ENCODE measurements around the gene CACNA2D2.

The CACNA2D2 gene

GRCh38 chr3:50494126-50494525, 9.3 kb downstream of the CACNA2D2 start:
- Histone ChIP-seq H3K4me1 (ENCODE audit: insufficient read depth, low read length) (peaks cover 49% of the 10 kb centered on the region), H3K9ac (ENCODE audit: low read depth, low read length) (no peak overlapping the region), H3K9me3 (ENCODE audit: control insufficient read depth, insufficient read depth, low read length) (no peaks in the 10 kb centered on the region), H3K36me3 (ENCODE audit: insufficient read depth, low read length) (no peaks in the 10 kb centered on the region)

- Histone ChIP-seq H3K9me3 (ENCODE audit: control insufficient read depth, insufficient read depth, low read length) (no peaks in the 10 kb centered on the region), H3K36me3 (ENCODE audit: insufficient read depth, low read length) (no peaks in the 10 kb centered on the region), H3K9ac (ENCODE audit: low read depth, low read length) (no peak overlapping the region), H3K4me1 (ENCODE audit: insufficient read depth, low read length) (peaks cover 49% of the 10 kb centered on the region)
These were observed 9.8 kb downstream of the CACNA2D2 start for GRCh38 chr3:50493623-50494022.

DNA sequence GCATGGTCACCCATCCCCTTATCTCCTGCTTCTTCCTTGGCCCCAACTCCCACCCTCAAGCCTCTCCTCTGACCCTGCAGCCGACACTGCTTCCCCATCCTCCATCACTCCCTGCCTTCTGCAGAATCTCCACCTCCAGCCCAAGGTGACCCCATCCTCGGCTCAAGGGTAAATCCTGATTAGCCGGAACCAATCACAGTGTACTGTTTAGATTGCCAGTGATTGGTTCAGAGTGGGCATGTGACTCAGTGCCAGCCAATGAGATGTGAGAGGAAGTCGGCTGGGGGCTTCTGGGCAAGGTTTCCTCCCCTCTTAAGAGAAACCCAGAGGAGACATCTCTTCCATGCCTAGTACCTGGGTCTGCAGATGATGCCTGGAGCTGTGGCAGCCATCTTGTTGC, 10.3 kb downstream of the CACNA2D2 start:
- H3K9me3 ChIP-seq (ENCODE audit: control insufficient read depth, insufficient read depth, low read length), result no peaks in the 10 kb centered on the region
- peaks cover 44% of the 10 kb centered on the region for H3K4me1 ChIP-seq (ENCODE audit: insufficient read depth, low read length)
- no peaks in the 10 kb centered on the region for H3K36me3 ChIP-seq (ENCODE audit: insufficient read depth, low read length)
- H3K9ac ChIP-seq (ENCODE audit: low read depth, low read length), result no peak overlapping the region

DNA sequence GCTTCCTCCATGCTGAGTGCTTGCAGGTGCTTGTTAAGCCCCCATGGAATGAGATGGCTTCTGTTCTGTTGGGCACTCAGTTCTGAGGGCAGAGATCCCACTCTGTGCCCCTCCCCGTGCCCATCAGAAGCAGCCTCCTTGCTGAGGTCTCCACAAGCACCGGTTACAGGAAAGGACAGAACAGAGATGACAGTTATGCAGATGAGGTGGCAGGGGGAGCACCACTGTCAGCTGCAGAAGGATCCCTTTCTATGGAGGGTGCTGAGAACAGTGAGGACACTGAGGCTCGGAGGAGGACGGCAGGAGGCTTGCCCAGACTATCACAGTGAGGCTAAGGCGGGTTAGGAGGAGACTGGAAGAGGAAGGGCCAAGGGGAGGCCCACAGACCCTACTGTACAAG, 12.4 kb downstream of the CACNA2D2 start:
- Histone ChIP-seq H3K9ac (ENCODE audit: low read depth, low read length) (no peak overlapping the region), H3K4me1 (ENCODE audit: insufficient read depth, low read length) (peaks cover 25% of the 10 kb centered on the region), H3K9me3 (ENCODE audit: control insufficient read depth, insufficient read depth, low read length) (no peaks in the 10 kb centered on the region), H3K36me3 (ENCODE audit: insufficient read depth, low read length) (no peaks in the 10 kb centered on the region)

DNA sequence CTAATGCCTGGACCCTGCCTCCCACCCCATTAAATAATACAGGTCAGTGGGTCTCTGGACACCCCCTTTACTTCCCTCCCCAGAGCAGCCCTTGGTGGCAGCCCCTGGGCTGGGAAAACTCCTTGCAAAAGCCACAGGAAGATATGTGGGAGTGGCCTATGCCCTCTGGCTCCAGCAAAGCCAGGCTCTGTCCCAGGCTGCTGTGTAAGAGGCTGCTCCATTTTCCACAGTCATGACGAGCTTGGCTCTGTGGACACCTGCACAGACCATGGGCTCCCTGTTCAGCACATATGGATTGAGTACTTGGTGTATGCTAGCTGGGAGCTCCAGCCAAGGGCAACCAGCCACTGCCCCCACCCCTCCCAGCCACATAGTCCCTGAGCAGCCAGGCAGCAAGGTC, 13.0 kb downstream of the CACNA2D2 start:
- no peaks in the 10 kb centered on the region for H3K36me3 ChIP-seq (ENCODE audit: insufficient read depth, low read length)
- H3K9ac ChIP-seq (ENCODE audit: low read depth, low read length), result no peak overlapping the region
- H3K4me1 ChIP-seq (ENCODE audit: insufficient read depth, low read length), result peaks cover 21% of the 10 kb centered on the region
- no peaks in the 10 kb centered on the region for H3K9me3 ChIP-seq (ENCODE audit: control insufficient read depth, insufficient read depth, low read length)

DNA sequence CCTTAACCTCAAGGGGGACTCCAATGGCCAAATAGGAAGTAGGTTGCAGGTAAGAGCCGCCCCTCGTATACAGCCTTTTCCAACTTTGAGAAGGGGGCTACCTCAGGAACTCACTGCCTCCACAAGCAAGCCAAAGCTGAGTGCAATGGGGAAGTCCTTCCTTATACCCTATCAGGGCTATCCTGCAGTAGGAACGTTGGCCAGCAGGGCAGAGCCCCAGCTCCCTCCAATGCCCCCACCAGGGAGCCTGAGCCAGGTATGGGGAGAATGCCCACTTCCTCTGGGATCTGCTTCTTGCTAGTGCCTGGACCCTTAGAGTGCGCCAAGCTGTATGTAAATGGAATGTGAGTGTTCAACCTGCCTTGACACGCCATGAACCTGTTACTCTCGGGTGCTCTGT, 16.3 kb downstream of the CACNA2D2 start:
- Histone ChIP-seq H3K9ac (ENCODE audit: low read depth, low read length) (no peak overlapping the region), H3K36me3 (ENCODE audit: insufficient read depth, low read length) (no peaks in the 10 kb centered on the region), H3K9me3 (ENCODE audit: control insufficient read depth, insufficient read depth, low read length) (no peaks in the 10 kb centered on the region), H3K4me1 (ENCODE audit: insufficient read depth, low read length) (peaks cover 14% of the 10 kb centered on the region)

GRCh38 chr3:50486219-50486888, 17.1 kb downstream of the CACNA2D2 start:
- Histone ChIP-seq H3K4me1 (ENCODE audit: insufficient read depth, low read length) (peaks cover 21% of the 10 kb centered on the region), H3K36me3 (ENCODE audit: insufficient read depth, low read length) (no peaks in the 10 kb centered on the region), H3K9ac (ENCODE audit: low read depth, low read length) (no peak overlapping the region), H3K9me3 (ENCODE audit: control insufficient read depth, insufficient read depth, low read length) (no peaks in the 10 kb centered on the region)

- Histone ChIP-seq H3K9me3 (ENCODE audit: control insufficient read depth, insufficient read depth, low read length) (no peaks in the 10 kb centered on the region), H3K9ac (ENCODE audit: low read depth, low read length) (no peak overlapping the region), H3K4me1 (ENCODE audit: insufficient read depth, low read length) (peaks cover 18% of the 10 kb centered on the region), H3K36me3 (ENCODE audit: insufficient read depth, low read length) (no peaks in the 10 kb centered on the region)
These were observed 18.7 kb downstream of the CACNA2D2 start for GRCh38 chr3:50484722-50485121.

GRCh38 chr3:50483374-50483773, 20.1 kb downstream of the CACNA2D2 start:
- H3K4me1 ChIP-seq (ENCODE audit: insufficient read depth, low read length), result peaks cover 20% of the 10 kb centered on the region
- no peak overlapping the region for H3K9ac ChIP-seq (ENCODE audit: low read depth, low read length)
- H3K36me3 ChIP-seq (ENCODE audit: insufficient read depth, low read length), result no peaks in the 10 kb centered on the region
- no peaks in the 10 kb centered on the region for H3K9me3 ChIP-seq (ENCODE audit: control insufficient read depth, insufficient read depth, low read length)

- Histone ChIP-seq H3K36me3 (ENCODE audit: insufficient read depth, low read length) (no peaks in the 10 kb centered on the region), H3K4me1 (ENCODE audit: insufficient read depth, low read length) (peaks cover 20% of the 10 kb centered on the region), H3K9ac (ENCODE audit: low read depth, low read length) (no peak overlapping the region), H3K9me3 (ENCODE audit: control insufficient read depth, insufficient read depth, low read length) (no peaks in the 10 kb centered on the region)
These were observed 21.4 kb downstream of the CACNA2D2 start for GRCh38 chr3:50481992-50482391.

DNA sequence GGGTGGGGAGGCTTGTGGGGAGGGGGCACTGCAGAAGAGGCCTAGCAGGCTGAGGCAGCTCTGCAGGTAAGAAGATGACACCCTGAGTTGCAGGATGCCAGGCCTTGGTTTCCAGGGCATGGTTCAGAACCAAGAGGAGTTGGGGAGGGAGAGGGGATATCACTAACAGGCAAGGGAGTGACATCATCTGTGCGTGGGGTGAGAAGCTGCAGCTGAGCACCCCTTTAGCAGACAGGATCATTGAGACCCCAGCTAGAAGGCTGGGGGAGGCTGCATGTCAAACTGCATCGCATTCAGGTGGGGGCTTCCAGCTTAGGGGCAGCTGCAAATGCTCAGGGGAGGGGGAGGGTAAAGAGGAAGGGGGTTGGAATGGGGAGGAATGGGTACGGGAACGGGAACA, 23.0 kb downstream of the CACNA2D2 start:
- H3K36me3 ChIP-seq (ENCODE audit: insufficient read depth, low read length), result no peaks in the 10 kb centered on the region
- H3K4me1 ChIP-seq (ENCODE audit: insufficient read depth, low read length), result peaks cover 20% of the 10 kb centered on the region
- no peaks in the 10 kb centered on the region for H3K9me3 ChIP-seq (ENCODE audit: control insufficient read depth, insufficient read depth, low read length)

DNA sequence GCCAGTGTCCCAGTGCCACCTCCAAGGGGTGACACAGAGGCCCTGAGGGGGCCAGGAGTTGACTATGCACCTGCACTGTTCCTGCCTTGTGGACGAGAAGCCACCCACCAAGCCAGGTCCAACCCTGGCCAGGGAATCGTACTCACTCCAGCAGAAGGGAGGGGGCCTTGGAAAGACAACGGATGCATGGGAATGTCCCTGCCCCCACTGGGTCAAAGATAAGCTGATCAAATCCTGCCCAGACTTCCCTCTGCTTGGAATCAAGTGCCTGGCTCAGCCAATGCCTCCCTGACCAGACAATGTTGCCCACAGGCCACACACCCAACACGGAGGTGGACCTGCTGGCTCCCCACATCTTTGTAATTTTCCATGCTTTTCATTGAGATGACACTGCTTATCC, 23.9 kb downstream of the CACNA2D2 start:
- Histone ChIP-seq H3K9me3 (ENCODE audit: control insufficient read depth, insufficient read depth, low read length) (no peaks in the 10 kb centered on the region), H3K36me3 (ENCODE audit: insufficient read depth, low read length) (no peaks in the 10 kb centered on the region), H3K4me1 (ENCODE audit: insufficient read depth, low read length) (peaks cover 20% of the 10 kb centered on the region), H3K9ac (ENCODE audit: low read depth, low read length) (no peak overlapping the region)

More for the DNA sequence above, 23.0 kb downstream of the CACNA2D2 start:
- no peak overlapping the region for H3K9ac ChIP-seq (ENCODE audit: low read depth, low read length)

DNA sequence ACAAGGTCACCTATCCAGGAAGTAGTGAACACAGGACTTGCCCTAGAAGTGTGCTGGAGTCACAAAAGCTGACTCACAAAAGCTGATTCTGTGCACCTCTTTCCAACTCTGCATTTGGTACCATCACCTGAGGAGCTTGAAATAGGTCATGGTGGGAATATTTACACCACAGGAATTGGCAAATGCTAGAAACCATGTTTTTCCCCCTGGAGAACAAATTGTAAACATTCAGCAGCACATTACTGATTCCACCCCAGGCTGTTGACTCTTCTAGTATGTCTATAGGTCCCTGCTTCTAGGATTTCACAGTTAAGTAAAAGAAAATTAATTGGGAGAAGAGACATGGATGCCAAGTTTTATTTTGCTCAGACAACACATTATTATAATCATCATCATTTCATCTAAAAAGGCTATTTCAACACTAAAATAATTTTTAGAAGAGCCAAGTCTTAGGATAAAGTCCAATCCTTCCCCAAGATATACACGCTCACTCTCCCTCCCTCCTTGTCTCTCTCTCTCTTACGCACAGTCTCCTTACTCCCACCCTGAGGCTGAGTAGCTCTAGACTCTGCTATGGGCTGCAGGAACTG, 24.7 kb downstream of the CACNA2D2 start:
- Histone ChIP-seq H3K9ac (ENCODE audit: low read depth, low read length) (no peak overlapping the region), H3K9me3 (ENCODE audit: control insufficient read depth, insufficient read depth, low read length) (no peaks in the 10 kb centered on the region), H3K36me3 (ENCODE audit: insufficient read depth, low read length) (no peaks in the 10 kb centered on the region), H3K4me1 (ENCODE audit: insufficient read depth, low read length) (peaks cover 20% of the 10 kb centered on the region)

- Histone ChIP-seq H3K4me1 (ENCODE audit: insufficient read depth, low read length) (peaks cover 20% of the 10 kb centered on the region), H3K9ac (ENCODE audit: low read depth, low read length) (no peak overlapping the region), H3K9me3 (ENCODE audit: control insufficient read depth, insufficient read depth, low read length) (no peaks in the 10 kb centered on the region), H3K36me3 (ENCODE audit: insufficient read depth, low read length) (no peaks in the 10 kb centered on the region)
These were observed 25.4 kb downstream of the CACNA2D2 start for GRCh38 chr3:50478051-50478450.

DNA sequence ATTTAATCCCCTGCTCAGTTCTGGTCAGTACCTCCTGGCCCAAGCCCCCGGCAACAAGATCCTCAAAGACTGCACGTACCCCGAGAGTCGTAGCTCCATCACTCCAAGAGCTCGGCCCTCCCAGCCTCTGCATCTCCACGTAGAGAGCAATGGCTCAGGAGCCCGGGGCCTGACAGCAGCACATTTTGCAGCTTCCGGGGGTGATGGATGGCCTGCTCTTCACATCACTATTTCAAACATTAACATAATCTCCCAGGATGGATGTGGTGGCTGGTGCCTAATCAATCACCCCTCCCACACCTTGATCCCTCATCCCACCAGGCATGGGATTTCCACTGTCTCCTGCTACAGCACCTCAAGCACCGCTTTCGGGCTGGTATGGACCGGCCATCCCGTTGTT, 28.1 kb downstream of the CACNA2D2 start:
- H3K9me3 ChIP-seq (ENCODE audit: control insufficient read depth, insufficient read depth, low read length), result no peaks in the 10 kb centered on the region
- no peak overlapping the region for H3K9ac ChIP-seq (ENCODE audit: low read depth, low read length)
- no peaks in the 10 kb centered on the region for H3K36me3 ChIP-seq (ENCODE audit: insufficient read depth, low read length)
- peaks cover 6% of the 10 kb centered on the region; the same call in 1 of the 2 replicates for H3K4me1 ChIP-seq (ENCODE audit: insufficient read depth, low read length)

All from ES-I3 (cell line).